Pericardium fibroblast (primary cell): Measurements from ENCODE around the gene DHRS11. TPM values are rescaled to one million over a fixed set of nuclear protein-coding genes. Genes with fewer than 3 reads are reported as not detected.

ENCODE experiments used
- total RNA-seq: library from RNA; depleted of rRNA; stranded (reverse); fragments of >200 nt; gene quantifications from 2 replicates; pipeline ENCODE4 v1.2.3, GENCODE V29; 2015

Gene DHRS11, protein sequence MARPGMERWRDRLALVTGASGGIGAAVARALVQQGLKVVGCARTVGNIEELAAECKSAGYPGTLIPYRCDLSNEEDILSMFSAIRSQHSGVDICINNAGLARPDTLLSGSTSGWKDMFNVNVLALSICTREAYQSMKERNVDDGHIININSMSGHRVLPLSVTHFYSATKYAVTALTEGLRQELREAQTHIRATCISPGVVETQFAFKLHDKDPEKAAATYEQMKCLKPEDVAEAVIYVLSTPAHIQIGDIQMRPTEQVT
- 2.6 and 3.5 TPM in 2 replicates for total RNA-seq

GRCh38 chr17:36591434-36592315 is at the start of gene DHRS11:
DHRS11 (plus strand) TSS chr17:36591879; CDS start chr17:36592010, 131 bp downstream.

GRCh38 chr17:36544307-36545076 is 47.2 kb upstream of the DHRS11 start, which contains the start of gene GGNBP2:
GGNBP2 (plus strand) TSS chr17:36544919; CDS start chr17:36545725, 806 bp downstream.

DNA sequence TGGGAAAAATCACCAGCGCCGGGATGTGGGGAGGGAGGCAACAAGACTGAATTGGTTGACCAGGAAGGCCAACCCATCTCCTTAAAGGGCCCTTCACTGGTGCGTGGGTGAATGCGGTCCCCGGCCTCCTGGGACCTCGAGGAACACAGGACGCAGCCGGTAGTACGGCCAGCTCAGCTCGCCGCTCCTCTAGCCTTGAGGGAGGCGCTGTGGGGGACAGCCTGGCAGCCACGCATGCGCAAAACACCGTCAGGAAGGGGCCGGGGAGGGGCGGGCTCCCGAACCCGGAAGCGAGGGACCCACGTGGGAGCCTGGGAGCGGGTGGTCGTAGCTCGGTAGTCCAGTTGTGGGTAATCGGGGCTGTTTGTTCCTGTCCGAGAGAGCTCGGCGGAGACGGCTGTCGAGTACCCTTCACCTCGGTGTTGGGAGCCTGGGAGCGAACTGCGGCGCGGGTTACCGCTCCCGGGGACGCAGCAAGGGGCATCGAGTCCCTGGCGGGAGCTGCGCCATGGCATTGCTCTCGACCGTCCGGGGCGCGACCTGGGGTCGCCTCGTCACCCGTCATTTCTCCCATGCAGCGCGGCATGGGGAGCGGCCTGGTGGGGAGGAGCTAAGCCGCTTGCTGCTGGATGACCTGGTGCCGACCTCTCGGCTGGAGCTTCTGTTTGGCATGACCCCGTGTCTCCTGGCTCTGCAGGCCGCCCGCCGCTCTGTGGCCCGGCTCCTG is 9.8 kb downstream of the DHRS11 start, which contains the start of gene MRM1:
Gene MRM1 (plus strand): TSS at position 281 of the 727 bp plus-strand sequence. CDS start 228 bp downstream, at position 509.

Other genes with a start within 250 kb of the DHRS11 start
- gene TBC1D3H, start 203.4 kb upstream of the DHRS11 start, total RNA-seq = not detected in 2 replicates
- gene ZNHIT3, start 105.2 kb upstream of the DHRS11 start, total RNA-seq = 34.1 and 41.7 TPM in 2 replicates
- gene MYO19, start 57.0 kb upstream of the DHRS11 start, total RNA-seq = 17.3 and 31.9 TPM in 2 replicates
- 3.3 and 7.5 TPM in 2 replicates for gene PIGW, start 56.9 kb upstream of the DHRS11 start, total RNA-seq
- gene GGNBP2, start 47.0 kb upstream of the DHRS11 start, total RNA-seq = 36.2 and 40.9 TPM in 2 replicates
- gene MRM1, start 9.7 kb downstream of the DHRS11 start, total RNA-seq = 2.5 and 2.7 TPM in 2 replicates